Left lung (tissue), 14 donors: ENCODE measurements around the gene COPS7A. TPM values are rescaled to one million over a fixed set of nuclear protein-coding genes. Genes with fewer than 3 reads are reported as not detected.
A peak's percentile ranks its signal among the peaks of the same experiment; 100 is the strongest.

ENCODE experiments used
- ATAC-seq: fragments of 200-7000 bp; cut with Tn5 transposase; one replicate; pipeline ENCODE4 v1.9.1; 2020; ENCODE audit warnings: moderate library complexity
- DNase-seq, 4 donors: peaks; one replicate each; pipeline ENCODE4 v3.0.0-alpha.2; 2013 to 2020
- H3K27ac ChIP-seq, 2 donors: fragments of 200-600 bp; sonication (generic) in 1 of 2; one replicate each; pipeline versions ENCODE4 v1.5.0 to v1.8.0; 2020 to 2021
- H3K27me3 ChIP-seq, 2 donors: fragments of 200-600 bp; sonication (generic) in 1 of 2; one replicate each; pipeline versions ENCODE4 v1.5.0 to v1.8.0; 2020 to 2021
- H3K36me3 ChIP-seq, 2 donors: fragments of 200-600 bp; sonication (generic) in 1 of 2; one replicate each; pipeline versions ENCODE4 v1.5.0 to v1.8.0; 2020 to 2021
- H3K4me1 ChIP-seq, 2 donors: fragments of 200-600 bp; one replicate each; pipeline ENCODE4 v1.8.0; 2021
- H3K4me3 ChIP-seq, 2 donors: fragments of 200-600 bp; sonication (generic) in 1 of 2; one replicate each; pipeline versions ENCODE4 v1.5.0 to v1.8.0; 2020 to 2021; ENCODE audit warnings: mild to moderate bottlenecking in 1 of 2
- H3K9me3 ChIP-seq, 2 donors: fragments of 200-600 bp; sonication (generic) in 1 of 2; one replicate each; pipeline versions ENCODE4 v1.5.0 to v1.8.0; 2020 to 2021
- intact Hi-C, 2 donors: fragments of 100-400 bp; cut with DNase I; formaldehyde crosslinking; loops; one replicate each; pipeline versions ENCODE4 v1.11.2 to v1.14.2; 2022
- long read RNA-seq, 12 donors: library from polyadenylated mRNA in 2 of 12; unstranded in 2 of 12; transcript quantifications; one replicate each; pipeline ENCODE4 v2.0.0 and lab custom pipeline, GENCODE V29; 2019 to 2026
- polyA plus RNA-seq, 6 donors: library from polyadenylated mRNA; unstranded; fragments of 120-200 nt; gene quantifications; one replicate each; pipeline ENCODE4 v1.2.1, GENCODE V29; 2013; ENCODE audit not compliant: insufficient read length in 6 of 6
- total RNA-seq, 2 donors: library from RNA; stranded (reverse); fragmentation: NEBNext Ultra II Directional; extraction: Animal tissue kit (Norgen Biotek cat#: 25700); gene quantifications; one replicate each; pipeline ENCODE4 v1.2.1, GENCODE V29; 2021
- TF ChIP-seq, protein P1 (sequence below), 2 donors: fragments of 200-600 bp; sonication (generic) in 1 of 2; IDR thresholded peaks; one replicate each; pipeline versions ENCODE4 v1.5.0 to v1.8.0; 2021; ENCODE audit warnings: antibody characterized with exemption in 2 of 2
- donor health status: DM: no; HTN: yes; CAD: no.
- donor health status: DM: no; HTN: no; CAD: no.

COPS7A gene, protein sequence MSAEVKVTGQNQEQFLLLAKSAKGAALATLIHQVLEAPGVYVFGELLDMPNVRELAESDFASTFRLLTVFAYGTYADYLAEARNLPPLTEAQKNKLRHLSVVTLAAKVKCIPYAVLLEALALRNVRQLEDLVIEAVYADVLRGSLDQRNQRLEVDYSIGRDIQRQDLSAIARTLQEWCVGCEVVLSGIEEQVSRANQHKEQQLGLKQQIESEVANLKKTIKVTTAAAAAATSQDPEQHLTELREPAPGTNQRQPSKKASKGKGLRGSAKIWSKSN
- total RNA-seq: 10 to 100 TPM; 66.0 to 67.5 TPM
- polyA plus RNA-seq: 10 to 100 TPM; 51.4 to 55.0 (median 53.3) TPM
- long read RNA-seq, donor 1, transcript COPS7A-215 (8 exons, 2,127 nt): major isoform, 8 of 22 reads
- long read RNA-seq, donor 1, partial matches to known transcripts: 5 of 22 reads
- long read RNA-seq, donor 1, other reads (novel, unspliced or antisense): 0 of 22 reads
- long read RNA-seq, donor 2, transcript COPS7A-215 (8 exons, 2,127 nt): major isoform, 10 of 22 reads
- long read RNA-seq, donor 2, partial matches to known transcripts: 0 of 22 reads
- long read RNA-seq, donor 2, other reads (novel, unspliced or antisense): 0 of 22 reads
- long read RNA-seq, donor 3, transcript COPS7A-215 (8 exons, 2,127 nt): major isoform, 11 of 17 reads
- long read RNA-seq, donor 3, partial matches to known transcripts: 0 of 17 reads
- long read RNA-seq, donor 3, other reads (novel, unspliced or antisense): 0 of 17 reads
- long read RNA-seq, donor 4, transcript COPS7A-215 (8 exons, 2,127 nt): major isoform, 30 of 61 reads
- long read RNA-seq, donor 4, transcript COPS7A-210 (8 exons, 1,832 nt): minor isoform, 13 of 61 reads
- long read RNA-seq, donor 4, partial matches to known transcripts: 4 of 61 reads
- long read RNA-seq, donor 4, other reads (novel, unspliced or antisense): 8 of 61 reads
- long read RNA-seq, donor 5, transcript COPS7A-215 (8 exons, 2,127 nt): major isoform, 7 of 27 reads
- long read RNA-seq, donor 5, partial matches to known transcripts: 7 of 27 reads
- long read RNA-seq, donor 5, other reads (novel, unspliced or antisense): 0 of 27 reads
- long read RNA-seq, donor 6, transcript COPS7A-215 (8 exons, 2,127 nt): major isoform, 10 of 25 reads
- long read RNA-seq, donor 6, partial matches to known transcripts: 5 of 25 reads
- long read RNA-seq, donor 6, other reads (novel, unspliced or antisense): 0 of 25 reads
- long read RNA-seq, donor 7, transcript COPS7A-215 (8 exons, 2,127 nt): major isoform, 5 of 17 reads
- long read RNA-seq, donor 7, transcript COPS7A-210 (8 exons, 1,832 nt): major isoform, 5 of 17 reads
- long read RNA-seq, donor 7, partial matches to known transcripts: 0 of 17 reads
- long read RNA-seq, donor 7, other reads (novel, unspliced or antisense): 0 of 17 reads
- long read RNA-seq, donor 8, transcript COPS7A-215 (8 exons, 2,127 nt): major isoform, 10 of 18 reads
- long read RNA-seq, donor 8, partial matches to known transcripts: 0 of 18 reads
- long read RNA-seq, donor 8, other reads (novel, unspliced or antisense): 0 of 18 reads
- long read RNA-seq, donor 9: 0 reads
- long read RNA-seq, donor 10, transcript COPS7A-215 (8 exons, 2,127 nt): major isoform, 20 of 32 reads
- long read RNA-seq, donor 10, partial matches to known transcripts: 1 of 32 reads
- long read RNA-seq, donor 10, other reads (novel, unspliced or antisense): 2 of 32 reads
- long read RNA-seq, donor 11, transcript COPS7A-210 (8 exons, 1,832 nt): minor isoform, 5 of 328 reads
- long read RNA-seq, donor 11, transcript COPS7A-215 (8 exons, 2,127 nt): major isoform, 14 of 328 reads
- long read RNA-seq, donor 11, partial matches to known transcripts: 294 of 328 reads
- long read RNA-seq, donor 11, other reads (novel, unspliced or antisense): 6 of 328 reads
- long read RNA-seq, donor 12, transcript COPS7A-215 (8 exons, 2,127 nt): major isoform, 9 of 15 reads
- long read RNA-seq, donor 12, partial matches to known transcripts: 0 of 15 reads
- long read RNA-seq, donor 12, other reads (novel, unspliced or antisense): 0 of 15 reads

DNA sequence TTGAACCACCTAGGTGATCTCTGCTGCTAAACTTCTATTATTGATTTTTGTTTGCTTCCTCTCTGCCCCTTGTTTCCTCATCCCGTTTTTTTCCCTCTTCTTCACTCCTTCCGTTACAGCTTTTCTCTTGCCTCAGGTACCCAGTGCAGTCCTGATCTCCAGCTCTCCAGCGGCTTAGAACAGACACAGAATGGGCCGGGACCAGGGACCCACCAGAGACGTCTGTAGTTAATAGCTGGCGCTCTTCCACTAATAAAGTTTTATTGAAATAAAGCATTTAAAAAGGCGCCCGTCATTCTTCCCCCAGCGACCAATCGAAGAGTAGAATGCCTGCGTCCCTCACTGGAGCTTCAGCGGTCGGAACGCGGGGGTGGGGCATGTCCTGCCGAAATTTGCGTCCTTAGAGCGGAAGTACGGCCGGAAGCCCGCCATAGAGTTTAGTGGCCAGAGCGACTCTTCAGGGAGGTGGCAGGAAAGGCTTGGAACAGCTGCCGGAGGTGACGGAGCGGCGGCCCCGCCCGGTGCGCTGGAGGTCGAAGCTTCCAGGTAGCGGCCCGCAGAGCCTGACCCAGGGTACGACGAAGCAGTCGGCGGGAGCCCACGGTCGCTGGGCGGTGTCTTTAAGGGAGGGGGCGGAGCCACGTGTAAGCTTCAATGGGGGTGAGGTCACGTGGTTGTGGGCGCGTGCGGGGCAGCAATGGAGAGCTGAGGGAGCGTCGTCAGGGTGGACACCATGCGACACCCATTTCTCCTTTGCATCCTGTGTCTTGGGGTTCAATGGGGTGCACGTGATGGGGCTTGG is at the start of gene COPS7A:
Gene COPS7A, plus strand, starts transcription at position 440 of the 802 bp plus-strand sequence. CDS start 611 bp downstream, outside the sequence.
- TF ChIP-seq, protein P1, sequence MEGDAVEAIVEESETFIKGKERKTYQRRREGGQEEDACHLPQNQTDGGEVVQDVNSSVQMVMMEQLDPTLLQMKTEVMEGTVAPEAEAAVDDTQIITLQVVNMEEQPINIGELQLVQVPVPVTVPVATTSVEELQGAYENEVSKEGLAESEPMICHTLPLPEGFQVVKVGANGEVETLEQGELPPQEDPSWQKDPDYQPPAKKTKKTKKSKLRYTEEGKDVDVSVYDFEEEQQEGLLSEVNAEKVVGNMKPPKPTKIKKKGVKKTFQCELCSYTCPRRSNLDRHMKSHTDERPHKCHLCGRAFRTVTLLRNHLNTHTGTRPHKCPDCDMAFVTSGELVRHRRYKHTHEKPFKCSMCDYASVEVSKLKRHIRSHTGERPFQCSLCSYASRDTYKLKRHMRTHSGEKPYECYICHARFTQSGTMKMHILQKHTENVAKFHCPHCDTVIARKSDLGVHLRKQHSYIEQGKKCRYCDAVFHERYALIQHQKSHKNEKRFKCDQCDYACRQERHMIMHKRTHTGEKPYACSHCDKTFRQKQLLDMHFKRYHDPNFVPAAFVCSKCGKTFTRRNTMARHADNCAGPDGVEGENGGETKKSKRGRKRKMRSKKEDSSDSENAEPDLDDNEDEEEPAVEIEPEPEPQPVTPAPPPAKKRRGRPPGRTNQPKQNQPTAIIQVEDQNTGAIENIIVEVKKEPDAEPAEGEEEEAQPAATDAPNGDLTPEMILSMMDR (IDR thresholded peaks at IDR 0.05): peak in 1 of 2 donors; percentile 21
- Histone ChIP-seq H3K4me1 (peaks cover 7 to 20% of the 10 kb centered on the region in 2 donors), H3K27ac (peak within 1 kb of the TSS; percentile 86 to 97), H3K27me3 (peaks cover 0 to under 1% of the 10 kb centered on the region in 2 donors), H3K36me3 (peaks cover 0 to 19% of the 10 kb centered on the region in 2 donors), H3K4me3 (peak within 1 kb of the TSS; percentile 60 to 61), H3K9me3 (no peaks in the 10 kb centered on the region)
- intact Hi-C loops: no loop called here
- DNase-seq: peak; percentile 95 to 99 (median 98)
- peak; percentile 98 for ATAC-seq

DNA sequence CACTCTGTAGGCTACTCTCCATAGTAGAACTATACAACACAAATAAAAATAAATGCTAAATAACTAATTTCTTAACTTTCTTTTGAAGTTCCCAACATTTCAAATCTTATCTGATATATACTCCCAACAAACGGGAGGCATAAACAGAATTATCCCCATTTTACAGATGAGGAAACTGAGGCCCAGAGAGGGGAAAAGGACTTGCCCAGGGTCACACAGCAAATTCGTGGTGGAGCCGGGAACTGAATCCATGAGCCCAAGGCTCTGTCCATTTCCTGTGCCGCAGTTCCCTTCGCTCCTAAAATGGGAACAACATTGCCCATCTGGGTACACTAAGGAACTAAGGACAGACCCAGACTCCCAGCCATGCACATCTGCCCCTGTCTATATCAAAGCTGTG is 46.9 kb upstream of the COPS7A start:
- TF ChIP-seq, protein P1 (IDR thresholded peaks at IDR 0.05): no peak
- no peak overlapping the region for H3K27ac ChIP-seq
- no peak for ATAC-seq
- no peaks in the 10 kb centered on the region for H3K9me3 ChIP-seq
- peaks cover 0 to 96% of the 10 kb centered on the region in 2 donors for H3K36me3 ChIP-seq
- no peak overlapping the region for H3K4me3 ChIP-seq
- H3K27me3 ChIP-seq: no peaks in the 10 kb centered on the region
- peaks cover 0 to 13% of the 10 kb centered on the region in 2 donors for H3K4me1 ChIP-seq
- intact Hi-C loops: no loop called here
- no peak for DNase-seq

DNA sequence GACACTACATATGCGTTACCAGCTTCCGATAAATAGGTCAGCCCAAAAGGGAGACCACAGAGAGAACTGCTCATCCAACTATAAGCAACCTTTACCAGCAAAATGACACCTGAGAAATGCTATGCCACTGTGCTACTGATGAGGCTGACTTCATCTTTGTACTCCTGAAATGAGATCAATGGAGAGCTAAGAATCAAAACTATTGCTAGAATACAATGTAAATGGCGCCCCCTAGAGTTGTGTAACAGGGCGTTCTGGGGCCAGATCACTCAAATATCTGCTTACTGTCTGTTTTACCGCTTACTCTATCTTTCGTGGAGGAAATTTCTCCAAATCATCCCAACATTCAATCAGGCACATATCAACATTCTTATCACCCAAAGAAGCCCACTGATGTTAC is 39.2 kb upstream of the COPS7A start:
- TF ChIP-seq, protein P1 (IDR thresholded peaks at IDR 0.05): peak; percentile 37 to 44
- DNase-seq (no peak), ATAC-seq (no peak)
- Histone ChIP-seq H3K4me1 (peaks cover 10 to 52% of the 10 kb centered on the region in 2 donors), H3K27ac (no peak overlapping the region), H3K9me3 (no peaks in the 10 kb centered on the region), H3K36me3 (peaks cover 0 to 47% of the 10 kb centered on the region in 2 donors), H3K4me3 (no peak overlapping the region), H3K27me3 (no peaks in the 10 kb centered on the region)
- intact Hi-C loops: no loop called here
